Right forelimb (tissue), 1 donor: Measurements from ENCODE around the gene CACNA1C.
A peak's percentile ranks its signal among the peaks of the same experiment; 100 is the strongest.

Source experiments
- DNase-seq: peaks from one replicate; pipeline ENCODE4 v3.0.0-alpha.2; 2018

Gene CACNA1C

DNA sequence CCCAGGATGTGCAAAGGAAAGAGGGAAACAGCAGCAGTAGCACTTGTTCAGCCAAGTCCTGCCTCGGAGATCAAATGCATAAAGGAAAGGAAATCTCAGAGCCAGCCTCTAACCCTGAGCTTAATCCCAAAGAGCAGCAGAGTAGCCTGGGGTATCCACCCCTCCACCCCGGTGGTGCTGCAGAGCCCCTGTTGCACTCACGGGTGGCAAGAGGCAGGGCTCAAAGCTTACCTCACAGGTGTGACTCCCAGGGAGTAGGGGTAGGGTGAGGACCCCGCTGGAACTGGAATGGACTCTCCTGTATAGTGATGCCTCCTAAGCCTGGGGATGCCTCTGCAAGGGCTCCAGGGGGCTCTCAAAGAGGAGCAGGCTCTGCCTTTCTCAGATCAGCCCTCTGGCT is 211.1 kb downstream of the CACNA1C start:
- no peak for DNase-seq

DNA sequence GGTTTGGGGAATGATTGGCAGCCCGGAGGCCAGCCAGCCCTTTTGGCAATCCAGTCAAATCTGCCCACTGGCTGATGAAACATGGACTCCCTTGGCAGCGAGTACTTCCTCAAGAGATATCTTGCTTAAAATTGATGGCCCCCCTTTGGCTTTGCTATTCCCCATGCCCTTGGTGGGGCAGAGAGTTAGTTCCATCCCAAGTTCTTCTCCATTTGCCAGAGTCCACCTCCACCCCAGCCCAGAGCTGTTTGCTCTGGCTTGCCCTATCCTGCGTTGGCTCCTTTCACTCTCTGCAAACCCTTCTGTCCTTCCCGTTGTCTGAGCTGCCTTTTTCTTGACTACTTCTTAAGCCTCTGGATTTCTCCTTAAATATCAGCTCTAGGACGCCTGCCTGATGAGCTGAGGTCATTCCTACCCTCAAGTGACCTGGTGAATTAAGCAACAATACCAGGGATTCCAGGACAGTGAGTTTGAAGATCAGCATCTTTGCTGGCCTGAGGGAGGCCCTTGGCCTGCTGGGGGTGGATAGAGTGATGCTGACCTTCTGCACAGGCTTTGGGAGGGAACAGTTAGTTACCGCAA is 212.0 kb downstream of the CACNA1C start:
- no peak for DNase-seq

GRCh38 chr12:2265461-2266167 is 212.8 kb downstream of the CACNA1C start:
- no peak for DNase-seq

DNA sequence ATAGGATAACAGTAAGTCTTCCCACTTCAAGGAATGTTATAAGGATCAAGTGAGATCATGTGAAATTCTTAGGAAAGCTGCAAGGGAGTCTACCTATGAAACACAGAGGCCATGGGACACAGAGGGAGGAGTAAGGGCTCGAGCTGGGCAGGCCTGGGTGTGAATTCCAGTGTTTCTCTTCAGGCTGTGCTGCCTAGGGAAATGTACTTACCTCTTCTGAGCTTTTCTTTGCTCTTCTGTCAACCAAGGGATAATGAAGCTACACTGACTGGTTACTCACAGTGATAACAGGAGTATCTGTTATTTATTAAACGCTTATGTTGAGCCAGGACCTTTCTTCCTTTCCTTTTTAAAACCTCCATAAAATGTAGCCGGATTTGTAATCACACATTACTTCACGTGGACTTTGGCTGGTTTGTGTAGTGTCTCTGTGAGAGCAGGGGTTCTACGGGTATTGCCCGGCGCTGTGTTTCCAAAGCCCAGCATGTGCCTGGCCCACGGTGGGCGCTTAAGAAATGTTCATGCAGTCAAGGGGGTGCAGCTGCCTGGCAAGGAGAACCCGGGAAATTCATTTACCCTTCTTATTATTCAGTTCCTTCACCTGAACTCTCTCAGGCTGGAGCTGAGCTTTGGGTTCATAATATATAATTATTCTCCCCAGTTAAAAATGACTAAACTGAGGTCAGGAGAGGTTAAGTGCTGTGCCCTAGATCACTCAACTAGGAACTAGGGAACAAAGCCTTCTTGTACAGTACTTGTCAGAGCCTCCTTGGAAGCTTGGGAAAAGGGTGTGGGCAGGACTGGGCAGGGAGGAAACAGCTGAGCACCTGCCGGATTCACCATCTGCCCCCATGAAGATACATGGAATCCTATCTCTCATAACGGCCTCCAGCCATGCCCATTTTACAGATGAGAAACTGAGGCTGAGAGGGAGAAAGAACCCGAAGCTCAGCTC is 214.2 kb downstream of the CACNA1C start:
- no peak for DNase-seq

DNA sequence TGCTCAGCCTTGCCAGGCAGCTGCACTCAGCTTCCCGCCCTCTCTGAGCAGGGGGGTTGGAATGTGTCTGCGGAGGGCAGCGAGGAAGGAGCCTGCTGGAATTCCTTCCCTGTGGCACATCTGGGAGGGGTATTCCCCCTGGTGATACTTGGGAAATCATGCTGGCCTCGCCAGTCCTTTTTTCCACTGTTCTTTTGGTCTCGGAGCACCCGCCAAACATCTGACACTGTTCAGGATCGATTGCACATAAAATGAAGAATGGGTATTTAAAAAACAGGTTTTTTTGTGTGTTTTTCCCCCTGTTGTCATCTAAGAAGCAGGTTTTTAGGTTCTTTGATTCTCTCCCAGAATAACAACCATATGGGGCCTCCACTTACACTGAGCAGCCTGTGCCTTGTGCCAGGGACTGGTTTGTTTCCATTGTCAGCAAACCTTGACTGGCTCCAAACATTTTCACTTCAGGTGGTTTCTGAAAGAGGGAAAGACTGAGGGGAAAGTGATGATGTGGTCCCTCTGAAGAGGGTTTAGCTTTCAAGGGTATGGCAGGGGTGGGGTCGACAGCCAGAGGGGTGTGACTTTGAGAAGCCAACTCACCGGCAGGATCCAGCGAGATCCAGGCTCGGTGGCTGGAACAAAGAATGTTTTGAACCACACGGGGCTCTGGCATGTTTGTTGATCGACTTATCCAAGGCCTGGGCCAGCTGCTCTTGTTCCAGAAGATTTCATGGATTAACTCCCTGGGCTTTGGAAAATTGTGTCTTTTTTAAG is 215.1 kb downstream of the CACNA1C start:
- peak; percentile 71 for DNase-seq

DNA sequence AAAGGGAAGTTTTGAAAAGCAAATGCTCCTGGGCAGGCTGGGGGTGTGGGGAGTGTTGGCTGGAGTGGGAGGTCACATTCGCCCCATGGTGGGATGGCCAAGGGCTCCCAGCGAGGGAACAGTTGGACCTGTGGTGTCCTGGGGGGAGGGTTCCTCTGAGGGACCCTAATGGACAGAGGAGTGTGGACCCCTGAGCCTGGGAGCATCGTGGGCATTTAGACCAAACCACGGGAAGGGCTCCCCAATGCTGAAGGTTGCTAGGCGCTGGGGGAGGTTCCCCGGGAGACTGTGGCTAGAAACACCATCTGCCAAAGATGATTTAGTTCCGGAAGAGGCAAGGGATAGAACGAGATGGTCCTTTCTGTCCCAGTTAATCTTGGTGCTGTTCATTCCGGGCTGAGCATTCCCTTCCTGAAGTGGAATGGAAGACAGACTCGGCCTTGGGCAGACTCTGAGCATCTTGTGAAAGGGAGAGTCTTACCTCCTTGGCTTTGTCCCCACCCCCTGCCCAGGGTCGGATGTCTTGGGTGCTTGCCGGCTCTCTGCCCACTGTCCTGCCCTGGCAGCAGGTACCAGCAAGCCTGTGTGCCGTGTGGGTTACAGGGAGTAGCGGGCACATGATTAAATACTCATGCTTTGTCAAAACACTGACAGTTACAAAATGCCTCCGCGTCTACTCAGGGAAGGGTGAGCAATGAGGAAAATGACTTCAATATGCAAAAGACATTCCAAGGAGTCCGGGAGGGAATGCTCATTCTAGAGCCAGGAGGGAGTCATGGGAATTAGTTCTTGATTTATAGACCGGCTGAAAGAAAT is 215.9 kb downstream of the CACNA1C start:
- no peak for DNase-seq

DNA sequence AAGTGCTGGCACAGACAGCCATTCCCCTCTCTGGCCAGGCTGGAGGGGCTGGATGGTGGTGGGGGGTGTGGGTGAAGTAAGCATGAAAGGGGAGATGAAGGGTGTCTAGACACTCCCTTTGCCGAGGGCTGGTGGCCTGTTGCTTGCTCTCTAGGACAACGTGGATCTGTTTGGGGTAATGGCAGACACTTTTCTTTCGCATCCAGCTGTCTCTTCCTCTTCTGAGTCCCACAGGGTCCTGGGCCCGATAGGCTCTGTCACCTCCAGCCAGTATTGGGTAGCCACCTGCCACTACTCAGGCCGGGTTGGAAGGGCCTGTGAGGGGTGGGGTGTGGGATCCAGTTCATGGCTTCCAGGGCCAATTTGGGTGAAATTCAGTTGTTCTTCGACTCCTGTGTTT is 218.1 kb downstream of the CACNA1C start:
- DNase-seq: no peak

GRCh38 chr12:2271961-2272360 is 219.2 kb downstream of the CACNA1C start:
- no peak for DNase-seq

- DNase-seq: no peak
Measured at GRCh38 chr12:2273288-2273687, 220.5 kb downstream of the CACNA1C start.

DNA sequence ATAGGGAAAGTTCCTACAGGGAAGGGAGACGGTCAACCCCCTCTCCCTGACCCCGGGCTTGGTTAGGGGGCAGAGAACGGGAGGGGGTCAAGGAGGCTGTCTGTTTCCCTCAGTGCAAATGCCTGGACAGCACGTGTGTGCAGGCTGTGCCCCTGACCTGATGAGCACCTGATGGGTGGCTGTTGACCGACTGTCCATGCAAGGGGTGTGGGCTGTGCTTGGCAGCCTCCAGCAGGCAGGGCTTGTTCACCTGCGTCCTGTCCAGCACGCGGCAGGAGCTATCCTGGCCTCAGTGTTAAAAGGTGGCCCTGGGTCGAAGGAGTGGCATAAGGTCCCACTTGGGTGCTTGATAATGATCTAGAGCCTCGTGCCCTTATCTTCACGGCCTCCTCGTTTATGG is 221.0 kb downstream of the CACNA1C start:
- no peak for DNase-seq

DNA sequence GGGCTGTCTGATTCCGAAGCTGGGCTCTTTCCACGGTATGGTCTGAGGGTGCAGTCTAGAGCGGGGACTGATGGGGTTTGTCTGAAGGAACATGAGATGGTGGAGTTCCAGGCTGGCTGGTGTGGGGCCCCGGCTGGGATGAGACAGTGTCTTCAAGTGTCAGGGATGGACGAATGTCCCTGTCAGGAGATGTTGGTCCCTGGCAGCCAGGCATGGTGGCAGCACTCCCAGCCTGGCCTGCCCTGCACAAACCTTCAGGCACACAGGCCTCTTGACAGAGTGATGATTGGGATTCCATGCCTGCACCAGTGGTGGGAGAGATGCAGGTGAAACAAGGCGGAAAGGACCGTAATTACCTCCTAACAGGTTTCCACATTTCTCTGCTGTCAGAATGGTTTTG is 221.9 kb downstream of the CACNA1C start:
- DNase-seq: no peak

DNA sequence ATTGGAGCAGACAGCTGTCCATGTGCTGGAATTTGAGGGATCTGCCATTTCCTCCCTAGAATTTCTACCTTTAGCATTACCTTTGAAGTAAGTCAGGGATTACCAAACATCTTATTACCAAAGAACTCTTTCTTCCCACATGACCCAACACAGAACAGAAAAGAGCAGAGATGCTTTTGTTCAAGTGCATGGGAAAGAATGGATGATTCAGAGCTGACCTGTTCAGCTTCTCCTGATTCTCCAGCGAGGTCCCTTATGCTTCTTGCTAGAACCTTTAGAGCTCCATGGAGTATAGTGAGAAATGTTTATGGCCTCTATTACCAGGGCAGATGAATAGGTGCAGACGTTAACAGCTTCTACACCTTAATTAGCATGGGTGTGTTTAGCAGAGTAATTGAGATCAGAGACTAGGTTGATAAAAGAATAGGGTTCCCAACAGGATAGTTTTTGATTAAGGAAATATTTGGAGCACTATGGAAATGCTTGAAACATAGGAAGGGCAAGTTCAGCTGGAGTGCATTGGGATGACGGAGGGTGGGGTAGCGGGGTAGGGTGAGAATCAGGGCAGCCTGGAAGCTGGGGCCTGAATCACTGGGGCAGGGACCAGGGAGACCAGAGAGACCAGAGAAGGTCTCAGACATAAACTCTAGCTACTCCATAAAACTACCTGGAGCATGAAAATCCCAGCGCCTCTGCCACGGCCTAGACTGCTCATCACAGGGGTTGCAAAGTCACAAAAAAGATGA is 223.7 kb downstream of the CACNA1C start:
- DNase-seq: no peak

- no peak for DNase-seq
Measured at GRCh38 chr12:2277492-2278155, 224.8 kb downstream of the CACNA1C start.

GRCh38 chr12:2281446-2281845 is 228.7 kb downstream of the CACNA1C start:
- DNase-seq: no peak

DNA sequence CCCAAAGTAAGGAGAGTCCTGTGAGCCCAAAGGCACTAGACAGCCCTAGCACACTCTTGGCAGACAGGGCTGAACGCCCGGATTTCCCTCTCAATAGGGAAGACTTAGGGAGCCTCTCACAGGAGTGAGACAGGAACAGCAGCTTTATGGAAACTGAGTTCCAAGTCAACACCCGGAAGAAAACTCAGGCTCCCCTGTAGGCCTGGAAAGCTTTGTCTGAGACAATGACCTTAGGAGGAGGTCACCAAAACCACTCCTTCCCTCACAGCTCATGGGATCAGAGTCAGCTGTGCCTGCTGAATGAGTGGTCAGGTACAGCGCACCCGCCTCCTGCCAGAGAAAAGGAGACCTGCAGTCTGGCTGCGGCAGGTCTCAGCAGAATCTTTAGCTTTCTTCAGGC is 229.5 kb downstream of the CACNA1C start:
- no peak for DNase-seq

DNA sequence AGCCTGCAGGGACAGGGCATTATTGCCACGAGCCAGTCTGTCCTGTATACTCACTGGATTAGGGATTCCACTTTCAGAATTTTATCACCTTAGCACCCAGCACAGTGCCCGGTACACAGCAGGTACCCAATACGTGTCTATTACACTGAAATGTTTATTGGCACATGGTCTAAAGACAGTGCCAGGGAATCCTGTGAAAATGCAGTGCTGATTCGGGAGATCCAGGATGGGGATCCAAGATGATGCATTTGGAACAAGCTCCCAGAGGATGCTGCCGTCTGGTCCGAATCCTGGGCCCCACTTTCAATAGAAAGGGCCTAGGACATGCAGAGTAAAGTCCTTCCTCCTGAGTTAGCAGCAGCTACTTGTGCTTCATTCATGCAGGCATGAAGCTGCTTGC is 230.7 kb downstream of the CACNA1C start:
- no peak for DNase-seq

GRCh38 chr12:2283916-2284315 is 231.1 kb downstream of the CACNA1C start:
- DNase-seq: peak; percentile 85

DNA sequence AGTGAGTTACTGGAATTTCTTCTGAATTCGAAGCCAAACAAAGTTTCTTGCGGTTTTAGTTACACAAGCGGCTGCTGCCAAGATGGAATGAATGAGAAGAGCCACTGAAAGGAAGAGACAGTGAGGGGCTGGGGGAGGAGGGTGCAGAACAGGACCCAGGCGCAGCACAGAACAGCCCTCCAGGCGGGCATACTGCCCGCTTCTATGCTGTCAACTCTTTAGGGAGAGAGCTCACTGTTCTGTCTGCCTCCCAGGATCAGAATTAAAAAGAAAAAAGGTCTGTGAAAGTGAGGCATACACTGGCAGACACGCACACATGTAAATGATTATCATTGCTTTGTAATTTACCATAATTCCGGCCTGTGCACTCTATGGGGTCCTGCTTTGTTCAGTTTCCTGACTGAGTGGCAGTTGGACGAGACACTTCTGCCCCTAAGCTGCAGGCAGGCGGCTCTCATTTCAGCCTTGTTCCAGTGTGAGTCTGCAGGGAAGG is 231.6 kb downstream of the CACNA1C start:
- DNase-seq: peak; percentile 75

DNA sequence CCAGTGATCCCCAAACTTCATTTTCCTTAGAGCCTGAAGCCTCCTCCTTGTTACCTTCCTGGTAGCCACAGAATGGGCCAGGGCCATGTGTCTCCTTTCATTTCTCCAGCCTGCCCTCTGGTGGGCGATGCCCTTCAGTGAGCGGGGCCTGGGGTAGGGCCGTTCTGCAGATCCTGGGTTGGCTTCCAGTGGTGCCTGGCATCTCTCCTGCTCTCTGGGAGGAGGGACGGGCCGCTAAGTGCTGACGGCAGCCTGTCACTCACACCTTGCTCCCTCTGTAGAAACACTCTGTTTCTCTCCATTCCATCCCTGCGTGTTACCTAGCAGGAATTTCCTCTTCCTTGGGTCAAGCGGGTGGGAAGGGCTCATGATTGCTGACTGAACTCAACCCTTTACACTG is 232.1 kb downstream of the CACNA1C start:
- peak; percentile 85 for DNase-seq

GRCh38 chr12:2285462-2285861 is 232.7 kb downstream of the CACNA1C start:
- DNase-seq: peak; percentile 44

DNA sequence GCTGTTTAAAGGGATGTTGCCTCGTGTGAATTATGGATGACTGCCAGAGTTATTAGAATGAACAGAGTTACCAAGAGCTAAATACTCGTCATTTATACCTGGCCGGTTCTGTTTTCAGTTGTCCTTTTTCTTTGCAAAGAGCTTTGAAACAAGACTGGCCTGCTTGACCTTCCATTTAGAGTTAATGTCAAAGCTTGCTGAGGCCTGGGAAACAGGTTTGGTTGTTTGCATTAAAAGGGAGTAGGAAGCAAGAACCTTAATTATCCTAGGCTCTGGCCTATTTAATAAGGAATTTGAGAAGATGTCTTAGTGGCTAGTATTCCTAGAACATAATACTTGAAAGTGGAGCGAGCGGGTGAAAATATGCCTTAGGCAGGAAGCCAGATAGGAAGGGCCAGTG is 233.3 kb downstream of the CACNA1C start:
- no peak for DNase-seq
